Neural cell (in vitro differentiated cells): ENCODE data around the gene SLC4A2. TPM values are rescaled to one million over a fixed set of nuclear protein-coding genes. Genes with fewer than 3 reads are reported as not detected.

ENCODE experiments used
- H2AFZ ChIP-seq: fragments of 200-600, 300-800 bp; sonication (generic), shearing (Covaris generic); 2 replicates; pipeline ENCODE4 v1.6.0; 2014; ENCODE audit warnings: low read depth, mild to moderate bottlenecking, antibody characterized with exemption, low read length, moderate library complexity
- H3F3A ChIP-seq: fragments of 200-600 bp; shearing (Covaris generic); 2 replicates; pipeline ENCODE4 v1.6.1; 2016; ENCODE audit warnings: mild to moderate bottlenecking, moderate library complexity, mixed read lengths, antibody characterized with exemption, low read length; ENCODE audit not compliant: insufficient read depth, poor library complexity, severe bottlenecking
- H3K27ac ChIP-seq: fragments of 200-600, 300-800 bp; sonication (generic), shearing (Covaris generic); 2 replicates; pipeline ENCODE4 v1.5.1; 2014; ENCODE audit warnings: mild to moderate bottlenecking, low read length, moderate library complexity
- H3K27me3 ChIP-seq: fragments of 300-800, 200-600 bp; sonication (generic), shearing (Covaris generic); 2 replicates; pipeline ENCODE4 v1.6.0; 2014; ENCODE audit warnings: mild to moderate bottlenecking, low read depth, low read length, moderate library complexity; ENCODE audit not compliant: insufficient read depth
- H3K36me3 ChIP-seq: fragments of 300-800, 200-600 bp; sonication (generic), shearing (Covaris generic); 2 replicates; pipeline ENCODE4 v1.5.1; 2014; ENCODE audit warnings: mild to moderate bottlenecking, antibody characterized with exemption, low read length, moderate library complexity; ENCODE audit not compliant: insufficient read depth
- H3K4me2 ChIP-seq: fragments of 300-800, 200-600 bp; sonication (generic), shearing (Covaris generic); 2 replicates; pipeline ENCODE4 v1.6.0; 2014; ENCODE audit warnings: mild to moderate bottlenecking, low read length
- H3K4me3 ChIP-seq: fragments of 300-800, 200-600 bp; sonication (generic), shearing (Covaris generic); 2 replicates; pipeline ENCODE4 v1.5.1; 2014; ENCODE audit warnings: mild to moderate bottlenecking, low read length, moderate library complexity
- H3K79me2 ChIP-seq: fragments of 200-600 bp; shearing (Covaris generic); replicated peaks from 2 replicates; pipeline ENCODE4 v1.6.0; 2014; ENCODE audit warnings: mild to moderate bottlenecking, low read length, moderate library complexity; ENCODE audit not compliant: insufficient read depth
- H3K9ac ChIP-seq: fragments of 300-800, 200-600 bp; sonication (generic), shearing (Covaris generic); 2 replicates; pipeline ENCODE4 v1.6.1; 2016; ENCODE audit warnings: mild to moderate bottlenecking, low read length, mixed read lengths
- H3K9me2 ChIP-seq: fragments of 200-600 bp; shearing (Covaris generic); 2 replicates; pipeline ENCODE4 v1.6.1; 2016; ENCODE audit warnings: mild to moderate bottlenecking, low read length, mixed read lengths; ENCODE audit not compliant: insufficient read depth
- H3K9me3 ChIP-seq: fragments of 200-600, 300-800 bp; sonication (generic), shearing (Covaris generic); 2 replicates; pipeline ENCODE4 v1.6.1; 2016; ENCODE audit warnings: mild to moderate bottlenecking, mixed run types, low read length, moderate library complexity, mixed read lengths
- H4K20me1 ChIP-seq: fragments of 200-600 bp; shearing (Covaris generic); 2 replicates; pipeline ENCODE4 v1.6.1; 2016; ENCODE audit warnings: mild to moderate bottlenecking, mixed run types; ENCODE audit not compliant: insufficient read depth
- EP300 ChIP-seq: fragments of 450-650 bp; conservative IDR thresholded peaks from 2 replicates; pipeline ENCODE4 v1.6.1; 2014; ENCODE audit warnings: antibody characterized with exemption, mild to moderate bottlenecking, moderate library complexity; ENCODE audit not compliant: poor library complexity, severe bottlenecking
- EZH2 ChIP-seq: fragments of 200-600, 300-800 bp; shearing (Covaris generic), sonication (generic); IDR thresholded peaks from 2 replicates; pipeline ENCODE4 v1.6.1; 2014; ENCODE audit warnings: antibody characterized with exemption, low read length, borderline replicate concordance, mild to moderate bottlenecking; ENCODE audit not compliant: insufficient read depth, poor library complexity, severe bottlenecking
- MXI1 ChIP-seq: fragments of 450-650 bp; conservative IDR thresholded peaks from 2 replicates; pipeline ENCODE4 v1.6.1; 2014; ENCODE audit warnings: antibody characterized with exemption, mild to moderate bottlenecking; ENCODE audit not compliant: poor library complexity, severe bottlenecking
- POLR2AphosphoS5 ChIP-seq: IDR thresholded peaks from 2 replicates; pipeline ENCODE4 v1.6.1; 2012
- RAD21 ChIP-seq: fragments of 450-650 bp; conservative IDR thresholded peaks from 2 replicates; pipeline ENCODE4 v1.6.1; 2014; ENCODE audit warnings: antibody characterized with exemption, mild to moderate bottlenecking, moderate library complexity
- SMC3 ChIP-seq: fragments of 450-650 bp; conservative IDR thresholded peaks from 2 replicates; pipeline ENCODE4 v1.6.1; 2014; ENCODE audit warnings: antibody characterized with exemption, mild to moderate bottlenecking, moderate library complexity; ENCODE audit not compliant: poor library complexity
- TAF1 ChIP-seq: IDR thresholded peaks from 2 replicates; pipeline ENCODE4 v1.6.1; 2012; ENCODE audit warnings: low read depth
- polyA plus RNA-seq: library from polyadenylated mRNA; depleted of rRNA; stranded (reverse); fragments of >200 nt; gene quantifications from 2 replicates; pipeline ENCODE4 v1.2.3, GENCODE V29; 2014
- TF ChIP-seq, protein P1 (sequence below): fragments of 450-650 bp; IDR thresholded peaks from 2 replicates; pipeline ENCODE4 v1.5.1; 2014; ENCODE audit warnings: antibody characterized with exemption, mild to moderate bottlenecking, moderate library complexity; ENCODE audit not compliant: poor library complexity, severe bottlenecking
- TF ChIP-seq, protein P2 (sequence below): IDR thresholded peaks from 2 replicates; pipeline ENCODE4 v1.6.1; 2012; ENCODE audit warnings: borderline replicate concordance

Gene SLC4A2
- polyA plus RNA-seq, 1 donor from 2014 or later = 2.4 TPM

DNA sequence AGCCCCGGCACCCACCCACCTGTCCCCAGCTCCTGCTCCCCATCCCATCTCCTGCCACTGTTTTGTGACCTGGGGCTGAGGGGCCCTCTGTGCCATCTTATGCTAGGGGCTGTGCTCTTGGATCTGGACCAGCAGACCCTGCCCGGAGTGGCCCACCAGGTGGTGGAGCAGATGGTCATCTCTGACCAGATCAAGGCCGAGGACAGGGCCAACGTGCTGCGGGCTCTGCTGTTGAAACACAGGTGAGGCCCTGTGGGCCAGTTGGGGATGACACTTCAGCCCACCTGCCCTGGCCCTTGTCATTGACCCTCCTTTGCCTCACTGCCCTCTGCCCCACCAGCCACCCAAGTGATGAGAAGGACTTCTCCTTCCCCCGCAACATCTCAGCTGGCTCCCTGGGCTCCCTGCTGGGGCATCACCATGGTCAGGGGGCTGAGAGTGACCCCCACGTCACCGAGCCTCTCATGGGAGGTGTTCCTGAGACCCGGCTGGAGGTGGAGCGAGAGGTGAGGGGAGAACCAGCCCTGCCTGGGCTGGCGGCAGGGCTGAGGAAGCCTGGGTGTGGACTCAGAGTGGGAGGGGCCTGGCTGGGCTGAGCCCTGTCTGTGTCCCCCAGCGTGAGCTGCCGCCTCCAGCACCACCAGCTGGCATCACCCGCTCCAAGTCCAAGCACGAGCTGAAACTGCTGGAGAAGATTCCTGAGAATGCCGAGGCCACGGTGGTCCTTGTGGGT is 10.6 kb downstream of the SLC4A2 start:
- H3K9me2 ChIP-seq = no peaks in the 10 kb centered on the region
- H3K27ac ChIP-seq = no peak overlapping the region
- TF ChIP-seq TAF1 (no peak), EZH2 (no peak), MXI1 (no peak), EP300 (no peak), RAD21 (no peak), SMC3 (no peak), POLR2AphosphoS5 (no peak)
- TF ChIP-seq, protein P1, sequence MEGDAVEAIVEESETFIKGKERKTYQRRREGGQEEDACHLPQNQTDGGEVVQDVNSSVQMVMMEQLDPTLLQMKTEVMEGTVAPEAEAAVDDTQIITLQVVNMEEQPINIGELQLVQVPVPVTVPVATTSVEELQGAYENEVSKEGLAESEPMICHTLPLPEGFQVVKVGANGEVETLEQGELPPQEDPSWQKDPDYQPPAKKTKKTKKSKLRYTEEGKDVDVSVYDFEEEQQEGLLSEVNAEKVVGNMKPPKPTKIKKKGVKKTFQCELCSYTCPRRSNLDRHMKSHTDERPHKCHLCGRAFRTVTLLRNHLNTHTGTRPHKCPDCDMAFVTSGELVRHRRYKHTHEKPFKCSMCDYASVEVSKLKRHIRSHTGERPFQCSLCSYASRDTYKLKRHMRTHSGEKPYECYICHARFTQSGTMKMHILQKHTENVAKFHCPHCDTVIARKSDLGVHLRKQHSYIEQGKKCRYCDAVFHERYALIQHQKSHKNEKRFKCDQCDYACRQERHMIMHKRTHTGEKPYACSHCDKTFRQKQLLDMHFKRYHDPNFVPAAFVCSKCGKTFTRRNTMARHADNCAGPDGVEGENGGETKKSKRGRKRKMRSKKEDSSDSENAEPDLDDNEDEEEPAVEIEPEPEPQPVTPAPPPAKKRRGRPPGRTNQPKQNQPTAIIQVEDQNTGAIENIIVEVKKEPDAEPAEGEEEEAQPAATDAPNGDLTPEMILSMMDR = no peak
- TF ChIP-seq, protein P2, sequence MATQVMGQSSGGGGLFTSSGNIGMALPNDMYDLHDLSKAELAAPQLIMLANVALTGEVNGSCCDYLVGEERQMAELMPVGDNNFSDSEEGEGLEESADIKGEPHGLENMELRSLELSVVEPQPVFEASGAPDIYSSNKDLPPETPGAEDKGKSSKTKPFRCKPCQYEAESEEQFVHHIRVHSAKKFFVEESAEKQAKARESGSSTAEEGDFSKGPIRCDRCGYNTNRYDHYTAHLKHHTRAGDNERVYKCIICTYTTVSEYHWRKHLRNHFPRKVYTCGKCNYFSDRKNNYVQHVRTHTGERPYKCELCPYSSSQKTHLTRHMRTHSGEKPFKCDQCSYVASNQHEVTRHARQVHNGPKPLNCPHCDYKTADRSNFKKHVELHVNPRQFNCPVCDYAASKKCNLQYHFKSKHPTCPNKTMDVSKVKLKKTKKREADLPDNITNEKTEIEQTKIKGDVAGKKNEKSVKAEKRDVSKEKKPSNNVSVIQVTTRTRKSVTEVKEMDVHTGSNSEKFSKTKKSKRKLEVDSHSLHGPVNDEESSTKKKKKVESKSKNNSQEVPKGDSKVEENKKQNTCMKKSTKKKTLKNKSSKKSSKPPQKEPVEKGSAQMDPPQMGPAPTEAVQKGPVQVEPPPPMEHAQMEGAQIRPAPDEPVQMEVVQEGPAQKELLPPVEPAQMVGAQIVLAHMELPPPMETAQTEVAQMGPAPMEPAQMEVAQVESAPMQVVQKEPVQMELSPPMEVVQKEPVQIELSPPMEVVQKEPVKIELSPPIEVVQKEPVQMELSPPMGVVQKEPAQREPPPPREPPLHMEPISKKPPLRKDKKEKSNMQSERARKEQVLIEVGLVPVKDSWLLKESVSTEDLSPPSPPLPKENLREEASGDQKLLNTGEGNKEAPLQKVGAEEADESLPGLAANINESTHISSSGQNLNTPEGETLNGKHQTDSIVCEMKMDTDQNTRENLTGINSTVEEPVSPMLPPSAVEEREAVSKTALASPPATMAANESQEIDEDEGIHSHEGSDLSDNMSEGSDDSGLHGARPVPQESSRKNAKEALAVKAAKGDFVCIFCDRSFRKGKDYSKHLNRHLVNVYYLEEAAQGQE = no peak
- H3K4me3 ChIP-seq = no peak overlapping the region
- no peaks in the 10 kb centered on the region for H3K36me3 ChIP-seq
- no peaks in the 10 kb centered on the region for H4K20me1 ChIP-seq
- no peaks in the 10 kb centered on the region for H3K9me3 ChIP-seq
- H3K79me2 ChIP-seq = no peaks in the 10 kb centered on the region
- H2AFZ ChIP-seq = no peak overlapping the region
- no peak overlapping the region for H3K9ac ChIP-seq
- no peaks in the 10 kb centered on the region for H3K27me3 ChIP-seq
- H3K4me2 ChIP-seq = no peak overlapping the region
- H3F3A ChIP-seq = no peaks in the 10 kb centered on the region

DNA sequence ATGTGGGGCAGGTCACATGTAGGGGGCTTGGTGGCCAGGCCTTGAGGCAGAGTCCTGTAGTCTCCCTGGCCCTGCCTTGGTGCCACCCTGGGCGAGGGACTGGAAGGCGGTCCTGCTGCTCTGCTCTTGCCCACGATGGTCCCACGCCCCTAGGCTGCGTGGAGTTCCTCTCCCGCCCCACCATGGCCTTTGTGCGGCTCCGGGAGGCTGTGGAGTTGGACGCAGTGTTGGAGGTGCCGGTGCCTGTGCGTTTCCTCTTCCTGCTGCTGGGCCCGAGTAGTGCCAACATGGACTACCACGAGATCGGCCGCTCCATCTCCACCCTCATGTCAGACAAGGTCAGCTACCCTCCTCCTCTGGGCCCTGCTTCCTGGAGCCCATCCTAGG is 11.2 kb downstream of the SLC4A2 start:
- H2AFZ ChIP-seq = no peak overlapping the region
- H3K4me3 ChIP-seq = no peak overlapping the region
- H3F3A ChIP-seq = no peaks in the 10 kb centered on the region
- H3K9me2 ChIP-seq = no peaks in the 10 kb centered on the region
- TF ChIP-seq RAD21 (no peak), EP300 (no peak), MXI1 (no peak), POLR2AphosphoS5 (no peak), SMC3 (no peak), EZH2 (no peak), TAF1 (no peak)
- TF ChIP-seq, protein P1 = no peak
- TF ChIP-seq, protein P2 = no peak
- H4K20me1 ChIP-seq = no peaks in the 10 kb centered on the region
- no peaks in the 10 kb centered on the region for H3K9me3 ChIP-seq
- H3K27me3 ChIP-seq = no peaks in the 10 kb centered on the region
- no peak overlapping the region for H3K27ac ChIP-seq
- no peaks in the 10 kb centered on the region for H3K79me2 ChIP-seq
- no peak overlapping the region for H3K4me2 ChIP-seq
- no peaks in the 10 kb centered on the region for H3K36me3 ChIP-seq
- H3K9ac ChIP-seq = no peak overlapping the region
